MCF 10A (cell line): ENCODE data around the gene SYT5. TPM values are rescaled to one million over a fixed set of nuclear protein-coding genes. Genes with fewer than 3 reads are reported as not detected.

Experiments used
- BruUV-seq: library from RNA; stranded (reverse); fragments of 400-500 nt; replicated peaks from 2 replicates; lab custom pipeline; 2021; lab: Mats Ljungman, UMichigan
- CTCF ChIA-PET: fragments of 300-600 bp; sonication (Branson Sonifier 250); formaldehyde crosslinking; extraction: SDS; loops from one replicate; lab custom pipeline; 2021; ENCODE audit warnings: antibody characterized with exemption, inconsistent platforms; lab: Yijun Ruan, JAX
- POLR2A ChIA-PET: fragments of 300-600, 350-650 bp; sonication (Branson Sonifier 250); formaldehyde crosslinking; extraction: SDS; loops from one replicate; lab custom pipeline; 2020; ENCODE audit warnings: antibody characterized with exemption, inconsistent platforms; lab: Yijun Ruan, JAX
- DNase-seq: peaks from one replicate; pipeline ENCODE4 v3.0.0-alpha.2; 2018; ENCODE audit not compliant: unreplicated experiment
- H3K27ac Mint-ChIP-seq: one replicate; pipeline ENCODE4 v1.8.0; 2022; ENCODE audit warnings: mild to moderate bottlenecking, low read depth, mixed read lengths; ENCODE audit not compliant: unreplicated experiment
- H3K27me3 Mint-ChIP-seq: one replicate; pipeline ENCODE4 v1.8.0; 2022; ENCODE audit warnings: mixed read lengths; ENCODE audit not compliant: insufficient read depth, unreplicated experiment
- H3K36me3 Mint-ChIP-seq: one replicate; pipeline ENCODE4 v1.8.0; 2022; ENCODE audit warnings: mild to moderate bottlenecking, moderate library complexity, mixed read lengths; ENCODE audit not compliant: insufficient read depth, unreplicated experiment
- H3K4me1 Mint-ChIP-seq: one replicate; pipeline ENCODE4 v1.8.0; 2022; ENCODE audit warnings: mixed read lengths; ENCODE audit not compliant: insufficient read depth, unreplicated experiment
- H3K4me3 Mint-ChIP-seq: one replicate; pipeline ENCODE4 v1.8.0; 2022; ENCODE audit warnings: mild to moderate bottlenecking, moderate library complexity, mixed read lengths; ENCODE audit not compliant: unreplicated experiment
- H3K9me3 Mint-ChIP-seq: one replicate; pipeline ENCODE4 v1.8.0; 2022; ENCODE audit warnings: mixed read lengths; ENCODE audit not compliant: unreplicated experiment
- CTCF ChIP-seq: fragments of 200-600 bp; IDR thresholded peaks from one replicate; pipeline ENCODE4 v1.8.0; 2022; ENCODE audit warnings: antibody characterized with exemption, mild to moderate bottlenecking; ENCODE audit not compliant: unreplicated experiment
- intact Hi-C: fragments of 100-400 bp; cut with micrococcal nuclease; formaldehyde crosslinking; loops from 2 replicates; pipeline ENCODE4 v1.14.1; 2022
- microRNA-seq: library from miRNA; unstranded; fragments of <30 nt; microRNA quantifications from one replicate; pipeline ENCODE4 v1.2.0, GENCODE V29; 2022
- total RNA-seq: library from RNA; stranded (reverse); gene quantifications from 2 replicates; pipeline ENCODE4 v1.2.3, GENCODE V29; 2022

The SYT5 gene
- total RNA-seq, 1 experiment from 2014 or later = not detected

GRCh38 chr19:55133639-55134444 is 46.2 kb downstream of the SYT5 start:
- no peak for DNase-seq
- Mint-ChIP-seq H3K27me3 (no peaks in the 10 kb centered on the region), H3K36me3 (peaks cover 6% of the 10 kb centered on the region), H3K4me3 (no peak overlapping the region), H3K9me3 (no peaks in the 10 kb centered on the region), H3K27ac (no peak overlapping the region), H3K4me1 (no peaks in the 10 kb centered on the region)
- BruUV-seq = no TSS peak
- ChIA-PET POLR2A (no interaction called here), CTCF (interaction anchor here (0.6 to 0.7 kb wide), 2 partner anchors 10 to 186 kb away, joined by 3 read pairs; no protein-coding TSS in a partner anchor)
- no peak for TF ChIP-seq CTCF
- intact Hi-C loops = no loop called here

GRCh38 chr19:55132453-55133129 is 47.5 kb downstream of the SYT5 start:
- ChIA-PET CTCF (interaction anchor here (0.6 to 1.1 kb wide), 4 partner anchors 9 to 359 kb away, joined by 3 to 6 read pairs (median 4); no protein-coding TSS in a partner anchor), POLR2A (interaction anchor here (0.7 to 0.9 kb wide), 2 partner anchors 255 to 371 kb away, joined by 3 read pairs; no protein-coding TSS in a partner anchor)
- BruUV-seq = no TSS peak
- no peak for TF ChIP-seq CTCF
- H3K27ac Mint-ChIP-seq = no peak overlapping the region
- intact Hi-C loops = no loop called here
- no peak for DNase-seq
- H3K36me3 Mint-ChIP-seq = peaks cover 6% of the 10 kb centered on the region
- no peaks in the 10 kb centered on the region for H3K27me3 Mint-ChIP-seq
- H3K4me1 Mint-ChIP-seq = no peaks in the 10 kb centered on the region
- H3K4me3 Mint-ChIP-seq = no peak overlapping the region
- H3K9me3 Mint-ChIP-seq = no peaks in the 10 kb centered on the region

GRCh38 chr19:55131421-55131820 is 48.7 kb downstream of the SYT5 start:
- CTCF ChIA-PET = interaction anchor here (0.6 to 1.1 kb wide), 3 partner anchors 9 to 44 kb away, joined by 3 to 6 read pairs (median 5); no protein-coding TSS in a partner anchor
- BruUV-seq = no TSS peak
- POLR2A ChIA-PET = no interaction called here
- Mint-ChIP-seq H3K27ac (no peak overlapping the region), H3K27me3 (no peaks in the 10 kb centered on the region), H3K4me1 (peaks cover 5% of the 10 kb centered on the region), H3K4me3 (no peak overlapping the region), H3K9me3 (no peaks in the 10 kb centered on the region), H3K36me3 (peaks cover 6% of the 10 kb centered on the region)
- TF ChIP-seq CTCF = no peak
- intact Hi-C loops = no loop called here
- DNase-seq = no peak

Small RNA genes lying within 50 kb of the gene (microRNA-seq; reads per million reads assigned to microRNA genes)
- gene MIR7975 = not detected

Other genes starting within 250 kb of the SYT5 start
- gene NLRP7, start 232.8 kb downstream of the SYT5 start, total RNA-seq = not detected in 2 replicates
- gene NLRP2, start 213.9 kb downstream of the SYT5 start, total RNA-seq = not detected in 2 replicates
- gene GP6, start 142.0 kb downstream of the SYT5 start, total RNA-seq = 0.27 TPM in 1 of 2 replicates, not detected in the other
- gene RDH13, start 117.1 kb downstream of the SYT5 start, total RNA-seq = 20.2 and 25.8 TPM in 2 replicates
- gene EPS8L1, start 104.4 kb downstream of the SYT5 start, total RNA-seq = 9.9 and 17.9 TPM in 2 replicates
- 76.4 and 88.6 TPM in 2 replicates for gene PPP1R12C, start 62.7 kb downstream of the SYT5 start, total RNA-seq
- 32.3 and 46.8 TPM in 2 replicates for gene TNNT1, start 31.1 kb downstream of the SYT5 start, total RNA-seq
- gene TNNI3, start 22.6 kb downstream of the SYT5 start, total RNA-seq = 0.89 TPM in 1 of 2 replicates, not detected in the other
- 3.9 and 4.9 TPM in 2 replicates for gene DNAAF3, start 13.7 kb downstream of the SYT5 start, total RNA-seq
- 0.56 and 2.3 TPM in 2 replicates for gene PTPRH, start 29.2 kb upstream of the SYT5 start, total RNA-seq
- 4.2 and 4.7 TPM in 2 replicates for gene TMEM86B, start 48.5 kb upstream of the SYT5 start, total RNA-seq
- gene PPP6R1, start 78.7 kb upstream of the SYT5 start, total RNA-seq = 70.6 and 78.9 TPM in 2 replicates
- 49.2 and 53.1 TPM in 2 replicates for gene HSPBP1, start 99.8 kb upstream of the SYT5 start, total RNA-seq
- 3.8 and 5.1 TPM in 2 replicates for gene BRSK1, start 103.7 kb upstream of the SYT5 start, total RNA-seq
- not detected in 2 replicates for gene TMEM150B, start 145.1 kb upstream of the SYT5 start, total RNA-seq
- 12.9 and 16.8 TPM in 2 replicates for gene KMT5C, start 159.6 kb upstream of the SYT5 start, total RNA-seq
- 0.33 and 0.93 TPM in 2 replicates for gene COX6B2, start 174.4 kb upstream of the SYT5 start, total RNA-seq
- not detected in 2 replicates for gene GARIN5B, start 183.0 kb upstream of the SYT5 start, total RNA-seq
- 4.2 TPM in 2 replicates for gene IL11, start 190.2 kb upstream of the SYT5 start, total RNA-seq
- gene TMEM190, start 196.5 kb upstream of the SYT5 start, total RNA-seq = 0.58 and 0.59 TPM in 2 replicates
- gene TMEM238, start 204.0 kb upstream of the SYT5 start, total RNA-seq = 10.6 and 14.9 TPM in 2 replicates
- 2,816 and 2,868 TPM in 2 replicates for gene RPL28, start 205.6 kb upstream of the SYT5 start, total RNA-seq
- 331 and 345 TPM in 2 replicates for gene UBE2S, start 227.5 kb upstream of the SYT5 start, total RNA-seq